ENCODE results near the gene RNF133. TPM values are rescaled to one million over a fixed set of nuclear protein-coding genes. Genes with fewer than 3 reads are reported as not detected.

Gene RNF133, protein sequence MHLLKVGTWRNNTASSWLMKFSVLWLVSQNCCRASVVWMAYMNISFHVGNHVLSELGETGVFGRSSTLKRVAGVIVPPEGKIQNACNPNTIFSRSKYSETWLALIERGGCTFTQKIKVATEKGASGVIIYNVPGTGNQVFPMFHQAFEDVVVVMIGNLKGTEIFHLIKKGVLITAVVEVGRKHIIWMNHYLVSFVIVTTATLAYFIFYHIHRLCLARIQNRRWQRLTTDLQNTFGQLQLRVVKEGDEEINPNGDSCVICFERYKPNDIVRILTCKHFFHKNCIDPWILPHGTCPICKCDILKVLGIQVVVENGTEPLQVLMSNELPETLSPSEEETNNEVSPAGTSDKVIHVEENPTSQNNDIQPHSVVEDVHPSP
- 0.13 TPM in 1 of 2 replicates, not detected in the other for total RNA-seq (2014; rRNA removed)
- polyA plus RNA-seq (2012) = not detected

- DNase-seq (ENCODE audit: low read depth) = no peak
Measured at GRCh38 chr7:122699017-122699416, at the start of gene RNF133. TSS of gene RNF133 (minus strand) at chr7:122699117. CDS start at chr7:122698918, 199 bp downstream.

DNA sequence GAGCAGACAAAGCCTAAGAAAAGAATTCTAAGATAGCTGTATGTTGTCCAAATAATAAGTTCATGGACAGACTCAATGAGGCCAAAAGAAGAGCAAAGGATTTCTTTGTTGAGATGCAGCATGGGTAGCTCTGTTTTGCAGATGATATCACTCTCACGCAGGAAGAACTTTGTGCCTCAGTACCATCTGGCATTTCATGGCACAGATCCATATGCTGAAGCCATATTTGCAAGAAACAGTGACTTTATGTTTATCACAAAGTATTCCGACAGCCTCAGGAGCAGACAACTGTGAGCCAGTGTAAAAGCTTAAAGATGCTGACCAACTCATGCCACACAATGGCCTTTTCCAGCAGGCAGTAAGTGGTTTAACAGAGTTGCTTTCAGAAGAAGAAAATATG is 49.3 kb upstream of the RNF133 start:
- no peak for DNase-seq (ENCODE audit: low read depth)

DNA sequence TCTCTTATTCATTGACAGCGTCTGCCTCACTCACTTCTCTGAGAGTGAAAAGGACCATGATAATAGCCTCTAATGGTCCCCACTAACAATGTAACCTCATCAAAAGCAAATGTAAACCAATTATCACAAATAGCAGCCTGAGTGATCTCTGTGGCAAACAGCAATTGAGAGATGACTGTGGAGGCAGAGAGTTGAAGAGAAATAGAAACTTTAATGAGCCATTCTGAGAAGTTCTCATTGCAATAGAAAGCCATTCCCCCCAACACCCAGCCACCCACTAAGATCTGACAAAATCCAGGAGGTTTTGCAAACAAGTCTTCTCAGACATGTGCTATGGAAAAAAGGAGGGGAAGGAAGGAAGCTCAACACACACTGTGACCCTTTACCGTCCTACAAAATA is 48.0 kb upstream of the RNF133 start:
- no peak for DNase-seq (ENCODE audit: low read depth)

- no peak for DNase-seq (ENCODE audit: low read depth)
Measured at GRCh38 chr7:122743211-122743610, 44.3 kb upstream of the RNF133 start.

DNA sequence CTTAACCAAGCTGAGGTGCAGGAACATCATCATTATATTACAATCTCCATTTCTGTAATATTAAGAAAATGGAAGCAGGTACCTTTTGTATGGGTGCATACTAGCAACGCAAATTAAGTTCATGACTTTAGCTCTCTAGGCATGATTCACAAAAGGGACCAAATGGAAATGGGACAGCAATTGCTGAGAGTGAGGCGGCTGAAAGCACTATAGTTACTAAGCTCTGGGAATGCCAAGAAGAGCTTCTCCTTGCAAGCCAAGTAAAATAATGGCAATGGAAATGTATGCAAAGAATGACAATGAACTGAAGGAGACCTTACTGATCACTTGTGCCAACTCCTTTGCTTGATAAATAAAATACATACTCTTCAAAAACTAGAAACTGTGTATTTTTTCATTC is 40.0 kb upstream of the RNF133 start:
- DNase-seq (ENCODE audit: low read depth) = no peak

DNA sequence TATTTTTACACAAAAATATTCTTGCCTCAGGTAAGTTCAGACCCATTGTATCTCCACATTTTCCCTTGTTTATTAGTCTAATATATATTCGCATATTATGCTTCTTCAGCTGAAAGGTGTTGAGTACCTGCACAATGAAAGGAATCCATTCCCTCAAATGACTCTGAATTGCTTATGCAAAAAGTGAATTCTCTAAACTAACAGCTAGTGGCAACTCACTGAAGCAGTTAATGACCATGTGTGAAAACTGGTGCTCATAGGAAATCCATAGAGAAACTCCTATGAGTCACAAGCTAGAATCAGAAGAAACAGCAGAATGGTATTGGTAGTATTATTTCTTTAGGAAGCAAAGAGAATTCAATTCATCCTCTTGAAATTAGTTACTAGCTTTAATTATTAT is 37.3 kb upstream of the RNF133 start:
- DNase-seq (ENCODE audit: low read depth) = no peak

GRCh38 chr7:122727759-122728158 is 28.8 kb upstream of the RNF133 start:
- DNase-seq (ENCODE audit: low read depth) = no peak

- DNase-seq (ENCODE audit: low read depth) = no peak
Measured at GRCh38 chr7:122727354-122727753, 28.4 kb upstream of the RNF133 start.

GRCh38 chr7:122726881-122727280 is 28.0 kb upstream of the RNF133 start:
- DNase-seq (ENCODE audit: low read depth) = no peak

- no peak for DNase-seq (ENCODE audit: low read depth)
Measured at GRCh38 chr7:122724366-122724765, 25.4 kb upstream of the RNF133 start.

DNA sequence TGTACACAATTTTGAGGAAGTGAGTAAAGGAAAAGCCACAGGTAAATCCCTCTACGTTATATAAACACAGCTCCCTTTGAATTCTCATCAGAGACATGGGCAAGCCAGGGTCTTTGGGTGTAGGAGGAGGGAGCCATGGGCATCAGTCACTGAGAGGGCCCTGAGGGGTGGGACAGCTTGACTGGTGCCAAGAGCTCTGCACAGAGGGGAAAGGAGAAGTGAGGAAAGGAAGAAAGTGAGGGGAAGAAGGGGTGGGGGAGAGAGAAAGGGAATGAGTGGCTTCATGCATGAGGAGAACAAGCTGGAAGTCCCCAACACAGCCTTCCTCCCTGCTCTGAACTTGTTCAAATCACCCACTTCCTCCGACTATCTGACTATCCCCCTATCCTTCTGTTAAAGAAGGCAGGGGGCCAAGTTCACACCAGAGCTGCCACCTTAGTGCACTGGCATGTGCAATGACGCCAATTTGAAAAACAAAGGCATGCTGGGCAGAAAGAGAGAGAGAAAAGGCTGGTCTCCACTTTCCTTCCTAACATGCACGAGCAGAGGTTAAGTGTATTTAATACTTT is 20.2 kb upstream of the RNF133 start:
- DNase-seq (ENCODE audit: low read depth) = no peak

- DNase-seq (ENCODE audit: low read depth) = no peak
Measured at GRCh38 chr7:122717356-122718089, 18.6 kb upstream of the RNF133 start.

GRCh38 chr7:122715183-122715582 is 16.3 kb upstream of the RNF133 start:
- DNase-seq (ENCODE audit: low read depth) = no peak

DNA sequence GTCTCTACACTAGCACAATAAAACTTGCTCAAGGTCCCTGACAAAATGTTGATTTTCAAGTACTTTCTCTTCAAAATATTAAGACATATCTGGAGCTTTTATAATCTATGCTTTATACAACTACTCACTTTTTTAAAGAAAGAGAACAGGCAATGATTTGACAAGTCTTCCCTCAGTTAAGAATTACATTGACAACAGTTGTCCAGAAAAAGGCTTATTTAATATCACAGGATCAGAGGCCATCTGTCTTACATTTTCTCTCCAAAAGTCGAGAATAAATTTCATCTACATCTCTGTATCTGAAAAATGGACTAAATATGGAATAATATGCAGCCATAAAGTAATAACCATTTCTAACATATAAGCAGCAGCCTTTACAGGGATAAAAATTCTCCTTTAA is 12.0 kb upstream of the RNF133 start:
- DNase-seq (ENCODE audit: low read depth) = no peak

GRCh38 chr7:122709930-122710646 is 11.2 kb upstream of the RNF133 start:
- DNase-seq (ENCODE audit: low read depth) = no peak

DNA sequence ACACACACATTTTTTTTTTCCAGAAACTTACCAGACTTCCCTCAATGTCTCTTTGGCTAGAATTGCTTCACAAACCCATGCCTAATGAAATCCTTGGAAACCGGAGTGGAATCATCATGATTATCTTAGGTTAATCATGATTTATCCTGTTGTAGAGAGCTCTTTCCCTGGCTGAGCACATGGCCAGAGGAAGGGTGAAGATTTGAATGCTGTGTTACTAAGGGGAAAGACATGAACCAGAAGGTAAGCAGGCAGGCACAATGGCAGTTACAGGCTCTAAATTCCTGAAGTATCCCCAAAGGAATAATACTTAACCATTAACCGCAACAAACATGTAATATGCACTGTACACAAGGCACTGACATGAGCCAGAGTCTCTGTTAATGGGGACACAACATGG is 7.9 kb upstream of the RNF133 start:
- DNase-seq (ENCODE audit: low read depth) = no peak

DNA sequence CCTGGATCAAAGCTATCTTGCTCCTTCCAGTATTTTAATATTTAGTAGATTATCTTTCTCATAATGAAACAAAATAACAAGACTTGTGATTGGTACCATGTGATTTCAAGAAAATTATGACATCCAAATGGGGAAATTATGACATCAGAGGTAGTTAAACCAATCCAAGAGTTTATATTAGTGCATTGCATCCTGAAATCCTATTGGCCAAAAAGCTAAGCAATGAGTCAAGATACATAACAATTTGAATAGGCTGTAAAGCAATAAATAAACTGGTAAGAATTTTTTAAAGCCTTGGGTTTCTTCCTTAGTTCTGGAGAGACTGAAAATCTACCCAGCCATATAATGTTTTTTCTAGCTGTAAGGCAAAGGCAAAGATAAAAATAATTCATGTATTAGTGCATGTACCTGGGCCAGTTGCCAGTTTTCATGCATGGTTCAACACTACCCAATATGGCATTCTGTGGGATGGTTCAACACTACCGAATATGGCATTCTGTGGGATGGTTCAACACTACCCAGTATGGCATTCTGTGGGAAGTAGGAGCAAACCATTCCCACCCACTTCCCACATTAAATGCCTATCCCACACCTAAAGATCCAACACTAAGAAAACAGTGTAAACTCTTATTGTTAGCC is 4.1 kb upstream of the RNF133 start, which contains the start of gene RNF148:
Gene RNF148, minus strand, starts transcription at position 51 of the 639 bp plus-strand sequence. CDS start 172 bp downstream, outside the sequence.
- DNase-seq (ENCODE audit: low read depth) = no peak

DNA sequence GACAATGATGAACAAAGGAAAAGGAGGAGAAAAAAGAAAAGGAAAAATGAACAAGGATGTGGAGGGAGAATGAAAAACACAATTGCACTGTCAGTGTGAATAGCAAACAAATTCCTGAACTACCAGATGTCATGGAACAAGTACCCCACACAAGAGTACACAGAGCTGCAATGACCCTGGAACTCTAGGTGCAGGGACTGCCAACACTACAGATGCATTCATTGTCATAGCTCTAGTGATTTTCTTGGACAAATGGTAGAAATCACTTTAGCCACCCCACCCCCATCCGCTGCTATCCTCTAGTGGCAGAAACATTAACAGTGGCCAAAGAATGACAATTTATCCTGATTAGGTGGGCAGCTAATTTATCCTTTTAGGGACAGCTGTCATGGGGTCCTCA is 3.1 kb downstream of the RNF133 start:
- DNase-seq (ENCODE audit: low read depth) = no peak

DNA sequence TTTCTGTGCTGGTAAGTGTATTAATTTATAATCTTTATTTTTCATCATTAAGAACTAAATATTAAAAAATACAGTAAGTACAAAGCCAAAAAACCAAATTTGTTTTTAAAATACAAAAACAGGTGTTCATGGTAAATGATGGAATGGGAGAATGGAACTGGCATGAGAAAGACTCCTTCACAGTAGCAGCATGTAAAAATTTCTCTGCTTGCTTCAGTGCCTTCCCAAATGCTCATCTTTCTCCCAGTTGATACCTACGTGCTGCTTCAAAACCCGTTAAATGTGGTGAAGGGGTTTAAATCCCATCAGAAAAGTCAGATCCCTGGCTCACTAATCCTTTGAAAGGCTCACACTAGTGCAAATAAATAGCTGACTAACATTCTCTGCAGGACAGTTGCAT is 4.2 kb downstream of the RNF133 start:
- no peak for DNase-seq (ENCODE audit: low read depth)

DNA sequence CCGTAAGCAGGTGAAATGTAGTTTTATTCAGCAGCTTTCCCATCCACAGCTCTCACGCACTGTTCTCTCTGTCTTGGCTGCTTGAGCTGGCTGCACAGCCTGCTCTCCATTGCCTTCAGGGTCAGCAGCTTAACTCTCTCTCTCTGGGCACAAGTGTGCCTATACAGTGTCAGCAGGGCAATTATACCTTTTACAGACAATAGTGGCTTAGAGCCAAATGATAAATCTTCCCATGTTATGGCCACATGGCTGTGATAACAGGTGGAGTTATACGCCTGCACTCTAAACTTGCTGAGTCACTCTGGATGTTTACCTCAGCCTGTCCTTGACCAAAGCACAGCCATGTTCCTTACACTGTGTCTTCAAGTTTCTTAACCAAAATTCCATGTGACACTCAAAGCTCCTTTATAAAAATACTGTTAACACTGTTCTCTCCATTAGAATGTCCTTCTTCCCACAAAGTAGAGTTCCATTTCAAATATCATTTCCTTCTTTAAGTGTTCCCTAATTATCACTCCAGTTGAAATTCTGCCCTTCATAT is 6.1 kb downstream of the RNF133 start:
- DNase-seq (ENCODE audit: low read depth) = no peak

All from LHCN-M2 (cell line).